A549 (cell line): ENCODE results near the gene MAGED1.

ENCODE experiments used
- BHLHE40 ChIP-seq: IDR thresholded peaks from 2 replicates; pipeline ENCODE4 v1.6.1; 2012; ENCODE audit warnings: low read depth, low read length, inconsistent platforms
- MAFK ChIP-seq: fragments of 450-650 bp; IDR thresholded peaks from 2 replicates; pipeline ENCODE4 v1.6.1; 2014; ENCODE audit not compliant: partially characterized antibody
- POLR2AphosphoS2 ChIP-seq: conservative IDR thresholded peaks from 2 replicates; pipeline ENCODE4 v1.6.1; 2012; ENCODE audit warnings: low read length, improper control_type of control experiment, inconsistent platforms
- ZFP36 ChIP-seq: fragments of 450-650 bp; IDR thresholded peaks from 2 replicates; pipeline ENCODE4 v1.6.1; 2014; ENCODE audit warnings: borderline replicate concordance; ENCODE audit not compliant: partially characterized antibody
- TF ChIP-seq, protein P1 (sequence below): fragments of 250-450 bp; sonication (Bioruptor Pico); IDR thresholded peaks from 2 replicates; pipeline ENCODE4 v1.5.0; 2021; ENCODE audit warnings: mild to moderate bottlenecking, moderate library complexity, borderline replicate concordance
- TF ChIP-seq, protein P2 (sequence below): fragments of >200 bp; sonication (Bioruptor Twin); formaldehyde crosslinking; IDR thresholded peaks from 3 replicates; pipeline ENCODE4 v1.5.1; 2016

DNA sequence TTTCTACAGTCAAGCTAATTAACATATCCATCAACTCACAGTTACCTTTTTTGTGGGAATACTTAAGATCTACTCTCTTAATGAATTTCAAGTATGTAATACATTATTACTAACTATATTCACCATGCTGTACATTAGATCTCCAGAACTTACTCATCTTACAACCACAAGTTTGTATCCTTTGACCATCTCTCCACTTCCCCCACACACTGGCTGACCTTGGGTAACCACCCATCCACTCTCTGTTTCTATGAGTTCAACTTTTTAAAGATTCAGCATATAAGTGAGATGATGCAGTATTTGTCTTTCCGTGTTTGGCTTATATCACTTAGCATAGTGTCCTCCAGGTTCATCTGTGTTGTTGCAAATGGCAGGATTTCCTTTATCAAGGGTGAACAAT, 30.5 kb upstream of the MAGED1 start:
- no peak for TF ChIP-seq MAFK
- no peak for TF ChIP-seq ZFP36
- no peak for TF ChIP-seq POLR2AphosphoS2
- TF ChIP-seq BHLHE40, result no peak
- TF ChIP-seq, protein P1, sequence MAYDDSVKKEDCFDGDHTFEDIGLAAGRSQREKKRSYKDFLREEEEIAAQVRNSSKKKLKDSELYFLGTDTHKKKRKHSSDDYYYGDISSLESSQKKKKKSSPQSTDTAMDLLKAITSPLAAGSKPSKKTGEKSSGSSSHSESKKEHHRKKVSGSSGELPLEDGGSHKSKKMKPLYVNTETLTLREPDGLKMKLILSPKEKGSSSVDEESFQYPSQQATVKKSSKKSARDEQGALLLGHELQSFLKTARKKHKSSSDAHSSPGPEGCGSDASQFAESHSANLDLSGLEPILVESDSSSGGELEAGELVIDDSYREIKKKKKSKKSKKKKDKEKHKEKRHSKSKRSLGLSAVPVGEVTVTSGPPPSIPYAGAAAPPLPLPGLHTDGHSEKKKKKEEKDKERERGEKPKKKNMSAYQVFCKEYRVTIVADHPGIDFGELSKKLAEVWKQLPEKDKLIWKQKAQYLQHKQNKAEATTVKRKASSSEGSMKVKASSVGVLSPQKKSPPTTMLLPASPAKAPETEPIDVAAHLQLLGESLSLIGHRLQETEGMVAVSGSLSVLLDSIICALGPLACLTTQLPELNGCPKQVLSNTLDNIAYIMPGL, result no peak
- TF ChIP-seq, protein P2, sequence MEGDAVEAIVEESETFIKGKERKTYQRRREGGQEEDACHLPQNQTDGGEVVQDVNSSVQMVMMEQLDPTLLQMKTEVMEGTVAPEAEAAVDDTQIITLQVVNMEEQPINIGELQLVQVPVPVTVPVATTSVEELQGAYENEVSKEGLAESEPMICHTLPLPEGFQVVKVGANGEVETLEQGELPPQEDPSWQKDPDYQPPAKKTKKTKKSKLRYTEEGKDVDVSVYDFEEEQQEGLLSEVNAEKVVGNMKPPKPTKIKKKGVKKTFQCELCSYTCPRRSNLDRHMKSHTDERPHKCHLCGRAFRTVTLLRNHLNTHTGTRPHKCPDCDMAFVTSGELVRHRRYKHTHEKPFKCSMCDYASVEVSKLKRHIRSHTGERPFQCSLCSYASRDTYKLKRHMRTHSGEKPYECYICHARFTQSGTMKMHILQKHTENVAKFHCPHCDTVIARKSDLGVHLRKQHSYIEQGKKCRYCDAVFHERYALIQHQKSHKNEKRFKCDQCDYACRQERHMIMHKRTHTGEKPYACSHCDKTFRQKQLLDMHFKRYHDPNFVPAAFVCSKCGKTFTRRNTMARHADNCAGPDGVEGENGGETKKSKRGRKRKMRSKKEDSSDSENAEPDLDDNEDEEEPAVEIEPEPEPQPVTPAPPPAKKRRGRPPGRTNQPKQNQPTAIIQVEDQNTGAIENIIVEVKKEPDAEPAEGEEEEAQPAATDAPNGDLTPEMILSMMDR, result no peak
